T47D (cell line): ENCODE results near the gene CDH8.
"Not testable (repeated sequence)": the region's sequence is repeated elsewhere in the genome, so short reads cannot be mapped to it uniquely, and the experiment has no call there.

ENCODE experiments used
- DNase-seq, 2 experiments: peaks; one replicate each; pipeline versions ENCODE4 v3.0.0 to v3.0.0-alpha.2; 2011 to 2012; ENCODE audit warnings: low read depth in 1 of 2, low spot score in 1 of 2
- JUND ChIP-seq: IDR thresholded peaks from 2 replicates; pipeline ENCODE4 v1.6.1; 2012; ENCODE audit warnings: low read depth
- in situ Hi-C: cut with HindIII; loops from 2 replicates; pipeline ENCODE4 v1.10.0; 2016; ENCODE audit warnings: low sequenced_read_pairs, low pct_unique_long_range_greater_than_20kb

Gene CDH8

DNA sequence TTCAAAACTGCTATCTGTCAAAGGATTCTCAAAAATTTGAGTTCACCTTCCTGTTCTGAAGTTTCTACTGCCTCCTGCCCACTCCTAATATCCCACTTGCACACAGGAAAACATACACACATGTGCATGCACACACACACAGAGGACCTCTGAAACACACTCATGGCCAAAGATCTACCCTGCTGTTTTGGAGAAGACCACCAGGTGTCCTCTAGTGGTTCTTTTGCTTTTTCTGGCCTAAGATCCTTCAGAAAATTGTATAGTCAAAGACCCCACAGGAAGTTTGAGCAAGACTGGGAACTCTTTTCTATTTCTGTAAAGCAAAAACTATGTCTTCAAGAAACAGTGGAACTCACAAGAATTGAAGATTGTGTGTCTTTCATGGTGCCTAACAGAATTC lies 90.2 kb downstream of the CDH8 start:
- no peak for TF ChIP-seq JUND
- DNase-seq, result no peak
- in situ Hi-C loops, result no loop called here

- in situ Hi-C loops, result no loop called here
- no peak for TF ChIP-seq JUND
- DNase-seq, result no peak
These were observed 90.7 kb downstream of the CDH8 start for GRCh38 chr16:61945511-61945910.

GRCh38 chr16:61944004-61944403 lies 92.2 kb downstream of the CDH8 start:
- in situ Hi-C loops, result no loop called here
- TF ChIP-seq JUND, result no peak
- DNase-seq, result no peak

- TF ChIP-seq JUND, result no peak
- in situ Hi-C loops, result no loop called here
- DNase-seq, result no peak
These were observed 95.6 kb downstream of the CDH8 start for GRCh38 chr16:61940611-61941010.

- no peak for TF ChIP-seq JUND
- no peak for DNase-seq
- in situ Hi-C loops, result no loop called here
These were observed 98.6 kb downstream of the CDH8 start for GRCh38 chr16:61937646-61938045.

GRCh38 chr16:61936522-61936921 lies 99.7 kb downstream of the CDH8 start:
- no peak for DNase-seq
- in situ Hi-C loops, result no loop called here
- no peak for TF ChIP-seq JUND

GRCh38 chr16:61934601-61935000 lies 101.6 kb downstream of the CDH8 start:
- DNase-seq, result no peak
- in situ Hi-C loops, result no loop called here
- TF ChIP-seq JUND, result no peak

DNA sequence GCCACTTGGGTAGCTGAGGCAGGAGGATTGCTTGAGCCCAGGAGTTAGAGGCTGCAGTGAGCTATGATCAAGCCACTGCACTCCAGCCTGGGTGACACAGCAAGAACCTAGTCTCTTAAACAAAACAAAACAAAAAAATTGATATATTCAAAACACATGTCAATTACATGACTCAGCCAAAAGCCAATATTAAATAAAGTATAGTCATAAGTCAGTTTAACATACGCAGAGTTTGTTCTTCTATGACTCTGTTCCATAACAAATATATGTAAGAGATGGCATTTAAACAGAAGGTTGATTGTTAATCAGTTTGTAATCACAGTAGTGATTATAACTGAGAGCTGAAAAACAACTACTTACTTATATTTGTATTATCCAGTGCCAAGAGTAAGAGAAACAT lies 106.5 kb downstream of the CDH8 start:
- in situ Hi-C loops, result no loop called here
- DNase-seq, result no peak
- TF ChIP-seq JUND, result no peak

GRCh38 chr16:61926766-61927165 lies 109.5 kb downstream of the CDH8 start:
- TF ChIP-seq JUND, result no peak
- in situ Hi-C loops, result no loop called here
- no peak for DNase-seq

GRCh38 chr16:61923629-61924028 lies 112.6 kb downstream of the CDH8 start:
- DNase-seq, result no peak
- TF ChIP-seq JUND, result no peak
- in situ Hi-C loops, result no loop called here

DNA sequence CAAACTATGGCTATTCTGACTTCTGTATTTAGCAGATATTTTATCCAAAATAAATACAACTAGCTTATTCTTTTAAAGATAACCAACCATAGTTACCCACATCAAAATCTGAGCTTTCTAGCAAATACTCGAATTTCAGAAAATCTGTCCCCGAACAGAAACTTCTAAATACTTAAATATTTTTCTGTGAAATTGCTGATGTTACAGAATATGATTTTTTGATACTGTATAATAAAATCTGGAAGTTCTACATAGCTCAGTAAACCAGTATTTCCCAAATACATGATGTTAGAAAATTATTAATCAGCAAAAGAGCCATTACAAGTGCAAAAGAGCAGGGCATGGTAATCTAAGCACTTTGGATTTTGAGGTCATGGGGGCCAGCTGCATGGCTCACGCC lies 114.9 kb downstream of the CDH8 start:
- DNase-seq, result no peak
- no peak for TF ChIP-seq JUND
- in situ Hi-C loops, result no loop called here

DNA sequence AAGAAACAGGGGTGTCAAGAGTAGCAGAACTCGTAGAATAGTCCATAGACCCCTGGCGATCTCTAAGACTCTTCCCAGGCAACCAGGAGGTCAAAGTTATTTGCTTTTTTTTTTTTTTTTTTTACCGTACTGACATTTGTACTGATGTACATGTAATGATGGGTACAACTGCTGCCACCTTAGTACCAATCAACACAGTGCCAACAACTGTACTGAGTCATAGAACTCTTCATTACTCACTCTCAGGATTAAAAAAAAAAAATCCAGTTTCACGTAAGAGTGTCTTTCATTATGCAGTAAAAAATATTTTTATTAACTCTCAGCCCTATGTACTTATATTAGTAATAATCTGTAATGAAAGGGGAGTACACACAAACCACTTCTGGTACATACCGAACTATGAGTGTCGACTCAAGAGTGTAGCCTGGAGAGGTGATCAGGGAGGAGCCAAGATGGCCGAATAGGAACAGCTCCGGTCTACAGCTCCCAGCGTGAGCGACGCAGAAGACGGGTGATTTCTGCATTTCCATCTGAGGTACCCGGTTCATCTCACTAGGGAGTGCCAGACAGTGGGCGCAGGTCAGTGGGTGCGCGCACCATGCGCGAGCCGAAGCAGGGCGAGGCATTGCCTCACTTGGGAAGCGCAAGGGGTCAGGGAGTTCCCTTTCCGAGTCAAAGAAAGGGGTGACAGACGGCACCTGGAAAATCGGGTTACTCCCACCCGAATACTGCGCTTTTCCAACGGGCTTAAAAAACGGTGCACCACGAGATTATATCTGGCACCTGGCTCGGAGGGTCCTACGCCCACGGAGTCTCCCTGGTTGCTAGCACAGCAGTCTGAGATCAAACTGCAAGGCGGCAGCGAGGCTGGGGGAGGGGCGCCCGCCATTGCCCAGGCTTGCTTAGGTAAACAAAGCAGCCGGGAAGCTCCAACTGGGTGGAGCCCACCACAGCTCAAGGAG lies 118.1 kb downstream of the CDH8 start:
- DNase-seq, result peak in 1 of 2 experiments; percentile 50
- in situ Hi-C loops, result not testable (repeated sequence)

DNA sequence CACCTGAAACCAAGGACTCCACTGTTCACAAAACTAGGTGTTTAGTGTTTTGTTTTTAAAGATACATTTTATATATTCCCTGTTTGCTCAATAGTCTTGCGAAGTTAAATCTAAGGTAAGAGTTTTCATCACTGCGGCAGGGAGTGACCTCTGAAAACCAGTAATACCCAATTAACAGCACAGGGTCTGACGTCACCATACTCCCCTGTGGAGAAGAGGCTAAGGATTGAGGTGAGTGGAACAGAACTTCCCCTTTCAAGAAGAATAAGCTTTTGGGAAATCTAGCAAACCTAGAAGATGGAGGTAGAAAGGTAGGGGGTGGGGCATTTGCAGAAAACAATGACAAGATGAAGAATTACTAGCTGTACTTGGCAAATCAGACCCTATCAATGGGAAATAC lies 120.7 kb downstream of the CDH8 start:
- no peak for DNase-seq
- no peak for TF ChIP-seq JUND
- in situ Hi-C loops, result no loop called here

DNA sequence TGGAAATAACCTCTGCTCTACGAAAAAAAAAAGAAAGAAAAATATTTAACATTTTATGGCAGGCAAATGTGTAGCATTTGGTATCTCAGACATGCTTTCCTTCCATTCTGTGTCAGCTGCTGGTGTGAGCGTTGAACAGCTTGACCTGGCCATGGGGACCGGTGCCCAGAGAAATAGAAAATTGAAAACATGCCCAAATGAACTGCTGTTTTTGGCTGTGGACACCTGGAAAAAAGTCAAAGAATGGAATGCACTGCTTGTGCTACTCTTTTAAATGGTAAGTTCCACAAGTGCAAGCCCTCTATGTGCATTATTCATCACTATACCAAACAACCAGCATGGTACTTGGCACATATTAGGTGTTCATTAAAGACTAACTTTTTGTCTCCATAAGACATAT lies 127.2 kb downstream of the CDH8 start:
- no peak for DNase-seq
- in situ Hi-C loops, result no loop called here
- no peak for TF ChIP-seq JUND
